GM19025 (cell line): ENCODE results near the gene TUT7.
"Not testable (repeated sequence)": the region's sequence is repeated elsewhere in the genome, so short reads cannot be mapped to it uniquely, and the experiment has no call there.

ENCODE experiments used
- ATAC-seq: cut with Tn5 transposase; IDR thresholded peaks from one replicate; pipeline ENCODE4 v1.9.1; 2021; ENCODE audit warnings: mild to moderate bottlenecking, low read depth, moderate library complexity; ENCODE audit not compliant: unreplicated experiment

The TUT7 gene, protein sequence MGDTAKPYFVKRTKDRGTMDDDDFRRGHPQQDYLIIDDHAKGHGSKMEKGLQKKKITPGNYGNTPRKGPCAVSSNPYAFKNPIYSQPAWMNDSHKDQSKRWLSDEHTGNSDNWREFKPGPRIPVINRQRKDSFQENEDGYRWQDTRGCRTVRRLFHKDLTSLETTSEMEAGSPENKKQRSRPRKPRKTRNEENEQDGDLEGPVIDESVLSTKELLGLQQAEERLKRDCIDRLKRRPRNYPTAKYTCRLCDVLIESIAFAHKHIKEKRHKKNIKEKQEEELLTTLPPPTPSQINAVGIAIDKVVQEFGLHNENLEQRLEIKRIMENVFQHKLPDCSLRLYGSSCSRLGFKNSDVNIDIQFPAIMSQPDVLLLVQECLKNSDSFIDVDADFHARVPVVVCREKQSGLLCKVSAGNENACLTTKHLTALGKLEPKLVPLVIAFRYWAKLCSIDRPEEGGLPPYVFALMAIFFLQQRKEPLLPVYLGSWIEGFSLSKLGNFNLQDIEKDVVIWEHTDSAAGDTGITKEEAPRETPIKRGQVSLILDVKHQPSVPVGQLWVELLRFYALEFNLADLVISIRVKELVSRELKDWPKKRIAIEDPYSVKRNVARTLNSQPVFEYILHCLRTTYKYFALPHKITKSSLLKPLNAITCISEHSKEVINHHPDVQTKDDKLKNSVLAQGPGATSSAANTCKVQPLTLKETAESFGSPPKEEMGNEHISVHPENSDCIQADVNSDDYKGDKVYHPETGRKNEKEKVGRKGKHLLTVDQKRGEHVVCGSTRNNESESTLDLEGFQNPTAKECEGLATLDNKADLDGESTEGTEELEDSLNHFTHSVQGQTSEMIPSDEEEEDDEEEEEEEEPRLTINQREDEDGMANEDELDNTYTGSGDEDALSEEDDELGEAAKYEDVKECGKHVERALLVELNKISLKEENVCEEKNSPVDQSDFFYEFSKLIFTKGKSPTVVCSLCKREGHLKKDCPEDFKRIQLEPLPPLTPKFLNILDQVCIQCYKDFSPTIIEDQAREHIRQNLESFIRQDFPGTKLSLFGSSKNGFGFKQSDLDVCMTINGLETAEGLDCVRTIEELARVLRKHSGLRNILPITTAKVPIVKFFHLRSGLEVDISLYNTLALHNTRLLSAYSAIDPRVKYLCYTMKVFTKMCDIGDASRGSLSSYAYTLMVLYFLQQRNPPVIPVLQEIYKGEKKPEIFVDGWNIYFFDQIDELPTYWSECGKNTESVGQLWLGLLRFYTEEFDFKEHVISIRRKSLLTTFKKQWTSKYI (N-terminal part only)

DNA sequence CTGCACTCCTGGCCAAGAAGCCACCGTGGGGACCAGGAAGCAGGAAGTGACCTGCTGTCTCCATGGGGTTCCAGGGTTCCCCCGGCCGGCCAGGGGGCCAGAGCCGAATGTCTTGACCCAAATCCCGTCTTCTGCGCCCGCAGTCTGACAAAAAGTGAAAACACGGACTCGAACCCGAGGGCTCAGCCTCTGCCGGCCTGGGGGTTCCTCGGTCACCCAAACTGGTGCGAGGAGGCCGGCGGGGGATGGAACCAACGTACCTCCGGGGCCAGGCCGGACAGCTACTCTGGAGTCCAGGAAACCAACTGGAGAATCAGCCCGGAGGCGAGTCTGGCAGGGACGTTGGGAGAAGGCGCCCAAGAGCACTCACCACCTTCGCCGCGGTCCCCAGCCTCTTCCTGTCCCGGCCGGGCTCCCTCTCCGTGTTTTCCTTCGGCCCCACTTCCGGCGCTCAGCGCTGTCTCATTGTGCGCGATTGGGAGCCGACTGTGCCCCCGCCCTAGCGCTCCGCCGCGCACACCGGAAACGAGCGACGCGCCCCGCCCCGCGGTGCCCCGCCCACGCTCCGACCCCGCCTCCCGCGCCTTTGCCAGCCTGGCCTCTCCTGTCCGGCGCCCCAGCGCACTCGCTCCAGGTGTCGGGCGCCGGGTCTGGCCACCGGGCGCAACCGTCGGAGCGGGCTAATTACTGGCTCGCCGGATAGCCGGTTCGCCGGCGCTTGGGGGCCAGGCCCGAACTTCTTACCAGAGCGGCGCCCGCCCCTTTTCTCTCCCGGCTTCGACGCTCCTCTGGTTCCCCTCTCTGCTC lies at the start of gene TUT7:
TSS of gene TUT7 (minus strand) at position 400 of the 807 bp plus-strand sequence. CDS start 1,211 bp downstream, outside the sequence.
- ATAC-seq = peak; percentile 80

GRCh38 chr9:86402591-86402990 lies 48.4 kb upstream of the TUT7 start:
- ATAC-seq = no peak

- ATAC-seq = no peak
Observed at GRCh38 chr9:86396412-86396811, 42.2 kb upstream of the TUT7 start.

GRCh38 chr9:86390184-86390583 lies 36.0 kb upstream of the TUT7 start:
- ATAC-seq = not testable (repeated sequence)

GRCh38 chr9:86389628-86390027 lies 35.4 kb upstream of the TUT7 start:
- no peak for ATAC-seq

DNA sequence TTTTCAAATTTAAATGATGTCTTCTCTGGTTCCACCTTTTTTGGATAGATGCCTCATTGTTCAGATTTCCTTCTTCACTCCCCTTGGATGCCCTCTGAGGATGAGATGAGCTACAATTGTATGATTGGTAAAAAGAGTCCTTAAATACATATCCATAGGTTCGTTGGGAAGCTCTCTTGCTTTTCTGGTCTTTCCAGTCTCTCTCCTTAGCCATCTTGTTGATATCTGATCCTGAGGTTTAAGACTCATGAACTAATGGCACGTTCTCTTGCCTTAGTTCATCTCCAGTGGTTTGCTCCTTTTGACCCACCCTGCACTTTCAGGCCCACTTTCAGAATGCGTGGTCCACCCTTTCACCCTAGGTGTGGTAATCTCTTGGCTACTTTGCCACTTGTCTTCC lies 33.2 kb upstream of the TUT7 start:
- no peak for ATAC-seq

DNA sequence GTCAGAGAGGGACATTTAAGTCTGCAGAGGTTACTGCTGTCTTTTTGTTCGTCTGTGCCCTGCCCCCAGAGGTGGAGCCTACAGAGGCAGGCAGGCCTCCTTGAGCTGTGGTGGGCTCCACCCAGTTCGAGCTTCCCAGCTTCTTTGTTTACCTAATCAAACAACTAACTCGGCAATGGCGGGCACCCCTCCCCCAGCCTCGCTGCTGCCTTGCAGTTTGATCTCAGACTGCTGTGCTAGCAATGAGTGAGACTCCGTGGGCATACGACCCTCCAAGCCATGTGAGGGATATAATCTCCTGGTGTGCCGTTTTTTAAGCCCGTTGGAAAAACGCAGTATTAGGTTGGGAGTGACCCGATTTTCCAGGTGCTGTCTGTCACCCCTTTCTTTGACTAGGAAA lies 28.8 kb upstream of the TUT7 start:
- ATAC-seq = not testable (repeated sequence)

GRCh38 chr9:86376016-86376415 lies 21.8 kb upstream of the TUT7 start:
- no peak for ATAC-seq

- no peak for ATAC-seq
Observed at GRCh38 chr9:86369810-86370209, 15.6 kb upstream of the TUT7 start.

- no peak for ATAC-seq
Observed at GRCh38 chr9:86368871-86369521, 14.8 kb upstream of the TUT7 start.

GRCh38 chr9:86361176-86361575 lies 7.0 kb upstream of the TUT7 start:
- ATAC-seq = no peak

- ATAC-seq = no peak
Observed at GRCh38 chr9:86359151-86359879, 5.1 kb upstream of the TUT7 start.

GRCh38 chr9:86356871-86357866 lies 3.0 kb upstream of the TUT7 start:
- no peak for ATAC-seq

GRCh38 chr9:86355814-86356213 lies 1.6 kb upstream of the TUT7 start:
- ATAC-seq = no peak

- no peak for ATAC-seq
Observed at GRCh38 chr9:86354818-86355309, 654 bp upstream of the TUT7 start.

DNA sequence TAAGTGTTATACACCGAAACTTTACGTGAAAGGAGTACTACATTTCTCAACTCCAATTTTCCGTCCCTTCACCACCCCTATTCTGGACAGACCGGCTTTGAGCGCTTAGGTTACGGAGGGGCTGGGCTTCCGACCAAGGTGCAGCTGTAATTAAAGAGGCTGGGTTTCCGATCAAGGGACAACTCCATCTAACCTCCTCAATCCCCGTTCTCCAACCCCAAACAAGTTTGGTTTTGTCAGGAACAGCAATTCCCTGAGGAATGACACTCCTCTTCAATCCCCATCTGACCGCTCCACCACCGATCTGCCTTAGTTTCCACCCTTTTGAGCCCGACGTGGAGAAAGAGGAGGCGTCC lies 577 bp downstream of the TUT7 start:
- ATAC-seq = no peak

GRCh38 chr9:86352440-86353077 lies 1.7 kb downstream of the TUT7 start:
- ATAC-seq = no peak
